ENCODE measurements around the gene GPHA2.

Gene GPHA2

GRCh38 chr11:64888729-64889511, 46.8 kb downstream of the GPHA2 start:
- DNase-seq: no peak

GRCh38 chr11:64888406-64888728, 47.3 kb downstream of the GPHA2 start:
- no peak for DNase-seq

DNA sequence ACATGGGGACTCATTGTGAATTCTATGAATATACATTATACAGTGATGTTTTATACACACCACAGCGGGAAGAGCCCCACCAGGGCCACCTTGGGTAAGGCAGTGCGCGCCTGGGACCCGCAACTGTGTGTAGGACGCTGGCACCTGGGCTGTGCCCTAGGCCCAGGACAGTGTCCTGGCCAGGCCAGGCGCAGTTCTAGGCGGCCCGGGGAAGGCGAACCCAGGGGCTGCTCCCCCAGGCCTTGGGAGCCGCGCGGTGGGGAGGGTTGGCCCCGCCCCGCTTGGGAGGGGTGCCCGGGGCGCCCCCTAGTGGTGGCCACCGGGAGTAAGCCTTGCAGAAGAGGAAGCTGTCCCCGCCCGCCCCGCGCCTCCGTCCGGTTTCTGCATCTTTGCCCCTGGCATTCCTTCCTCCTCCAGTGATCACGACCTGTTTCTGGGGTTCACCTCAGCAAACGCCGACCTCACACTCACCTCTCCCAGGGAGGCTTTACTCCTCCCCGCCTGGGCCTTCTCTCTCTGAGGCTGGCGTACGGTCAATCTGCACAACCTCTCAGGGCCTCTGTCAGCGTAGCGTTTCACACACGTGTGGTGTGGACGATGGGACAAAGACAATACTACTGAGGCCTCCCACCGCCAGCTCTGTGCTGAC, 47.8 kb downstream of the GPHA2 start:
- DNase-seq: peak; percentile 92 to 93

GRCh38 chr11:64887234-64887756, 48.4 kb downstream of the GPHA2 start:
- no peak for DNase-seq

GRCh38 chr11:64885367-64886286, 50.1 kb downstream of the GPHA2 start:
- peak in 1 of 2 experiments; percentile 38 for DNase-seq
